ENCODE measurements around the gene ENPEP.

ENPEP gene

DNA sequence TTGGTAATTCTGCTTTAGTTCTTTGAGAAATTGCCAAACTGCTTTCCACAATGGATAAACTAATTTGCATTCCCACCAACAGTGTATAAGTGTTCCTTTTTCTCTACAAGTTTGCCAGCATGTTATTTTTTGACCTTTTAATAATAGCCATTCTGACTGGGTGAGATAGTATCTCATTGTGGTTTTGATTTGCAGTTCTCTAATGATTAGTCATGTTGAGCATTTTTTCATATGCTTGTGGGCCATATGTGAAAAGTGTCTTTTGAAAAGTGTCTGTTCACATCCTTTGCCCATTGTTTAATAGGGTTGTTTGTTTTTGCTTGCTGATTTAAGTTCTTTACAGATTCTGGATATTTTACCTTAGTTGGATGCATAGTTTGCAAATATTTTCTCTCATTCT is 25.9 kb downstream of the ENPEP start:
- no peak overlapping the region for H3K27ac ChIP-seq
- TF ChIP-seq, protein P1, sequence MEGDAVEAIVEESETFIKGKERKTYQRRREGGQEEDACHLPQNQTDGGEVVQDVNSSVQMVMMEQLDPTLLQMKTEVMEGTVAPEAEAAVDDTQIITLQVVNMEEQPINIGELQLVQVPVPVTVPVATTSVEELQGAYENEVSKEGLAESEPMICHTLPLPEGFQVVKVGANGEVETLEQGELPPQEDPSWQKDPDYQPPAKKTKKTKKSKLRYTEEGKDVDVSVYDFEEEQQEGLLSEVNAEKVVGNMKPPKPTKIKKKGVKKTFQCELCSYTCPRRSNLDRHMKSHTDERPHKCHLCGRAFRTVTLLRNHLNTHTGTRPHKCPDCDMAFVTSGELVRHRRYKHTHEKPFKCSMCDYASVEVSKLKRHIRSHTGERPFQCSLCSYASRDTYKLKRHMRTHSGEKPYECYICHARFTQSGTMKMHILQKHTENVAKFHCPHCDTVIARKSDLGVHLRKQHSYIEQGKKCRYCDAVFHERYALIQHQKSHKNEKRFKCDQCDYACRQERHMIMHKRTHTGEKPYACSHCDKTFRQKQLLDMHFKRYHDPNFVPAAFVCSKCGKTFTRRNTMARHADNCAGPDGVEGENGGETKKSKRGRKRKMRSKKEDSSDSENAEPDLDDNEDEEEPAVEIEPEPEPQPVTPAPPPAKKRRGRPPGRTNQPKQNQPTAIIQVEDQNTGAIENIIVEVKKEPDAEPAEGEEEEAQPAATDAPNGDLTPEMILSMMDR (conservative IDR thresholded peaks at IDR 0.05) = no peak

DNA sequence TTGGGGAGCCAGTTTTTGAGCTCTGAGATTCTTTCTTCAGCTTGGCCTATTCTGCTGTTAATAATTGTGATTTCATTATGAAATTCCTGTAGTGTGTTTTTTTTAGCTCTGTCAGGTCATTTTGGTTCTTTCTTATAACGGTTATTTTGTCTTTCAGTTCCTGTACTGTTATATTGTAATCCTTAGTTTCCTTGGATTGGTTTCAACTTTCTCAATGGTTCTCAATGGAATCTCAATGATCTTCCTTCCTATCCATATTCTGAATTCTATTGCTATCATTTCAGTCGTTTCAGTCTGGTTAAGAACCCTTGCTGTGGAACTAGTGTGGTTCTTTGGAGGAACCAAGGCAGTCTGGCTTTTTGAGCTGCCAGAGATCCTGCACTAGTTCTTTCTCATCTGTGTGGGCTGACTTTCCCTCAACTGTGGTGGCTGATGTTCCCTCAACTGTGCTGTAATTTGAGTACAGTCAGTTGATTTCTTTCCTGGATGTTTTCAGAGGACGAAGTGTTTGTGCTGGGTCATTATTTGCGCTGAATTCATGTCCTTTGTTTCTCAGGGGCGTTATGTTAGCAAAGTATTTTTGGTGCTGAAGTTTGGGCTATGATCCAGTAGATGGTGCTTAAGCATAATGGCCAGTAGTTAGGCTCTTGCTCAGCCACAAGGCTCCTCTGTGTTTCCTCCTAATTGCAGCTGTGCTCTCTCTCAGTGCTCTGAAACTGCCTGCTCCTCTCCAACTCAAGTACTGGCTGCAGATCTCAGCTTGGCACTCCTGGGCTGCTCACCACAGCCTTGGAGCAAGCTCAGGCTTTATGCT is 27.5 kb downstream of the ENPEP start:
- TF ChIP-seq, protein P1 (conservative IDR thresholded peaks at IDR 0.05) = no peak
- H3K27ac ChIP-seq = no peak overlapping the region

DNA sequence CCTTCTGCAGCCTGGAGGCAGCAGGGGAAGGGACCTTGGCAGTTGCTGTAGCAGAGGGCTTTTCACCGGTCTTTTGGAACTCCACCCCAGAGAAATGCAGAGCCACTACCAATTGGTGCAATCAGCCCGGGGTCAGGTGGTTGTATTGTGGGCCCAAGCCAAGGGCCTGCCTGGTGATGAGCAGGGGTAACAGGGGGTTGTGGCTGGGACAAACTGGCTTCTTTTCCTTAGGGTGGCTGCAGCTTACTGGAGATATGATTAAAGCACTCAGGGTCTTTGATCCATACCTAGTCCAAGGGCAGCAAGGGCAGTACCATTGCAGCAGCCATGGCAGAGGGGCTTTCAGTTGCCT is 28.1 kb downstream of the ENPEP start:
- TF ChIP-seq, protein P1 (conservative IDR thresholded peaks at IDR 0.05) = no peak
- H3K27ac ChIP-seq = no peak overlapping the region

DNA sequence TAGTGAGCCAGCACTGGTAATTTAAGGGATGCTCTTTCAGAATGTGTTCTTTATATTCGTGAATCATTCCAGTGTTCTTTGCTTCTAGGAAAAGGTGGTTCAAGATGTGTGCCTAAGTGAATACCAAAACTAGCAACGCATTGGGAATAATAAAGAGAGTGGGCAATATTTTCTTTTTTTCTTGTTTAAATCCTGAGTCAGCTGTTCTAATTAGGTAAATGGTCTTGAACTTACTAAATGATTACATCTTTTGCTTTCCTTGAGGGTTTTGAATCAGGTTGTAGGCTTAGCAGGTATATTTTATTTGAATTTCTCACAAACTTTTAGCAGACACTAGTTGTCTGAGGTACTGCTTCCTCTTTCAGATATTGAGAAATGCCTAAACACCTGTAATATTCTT is 29.5 kb downstream of the ENPEP start:
- H3K27ac ChIP-seq = no peak overlapping the region
- TF ChIP-seq, protein P1 (conservative IDR thresholded peaks at IDR 0.05) = no peak

DNA sequence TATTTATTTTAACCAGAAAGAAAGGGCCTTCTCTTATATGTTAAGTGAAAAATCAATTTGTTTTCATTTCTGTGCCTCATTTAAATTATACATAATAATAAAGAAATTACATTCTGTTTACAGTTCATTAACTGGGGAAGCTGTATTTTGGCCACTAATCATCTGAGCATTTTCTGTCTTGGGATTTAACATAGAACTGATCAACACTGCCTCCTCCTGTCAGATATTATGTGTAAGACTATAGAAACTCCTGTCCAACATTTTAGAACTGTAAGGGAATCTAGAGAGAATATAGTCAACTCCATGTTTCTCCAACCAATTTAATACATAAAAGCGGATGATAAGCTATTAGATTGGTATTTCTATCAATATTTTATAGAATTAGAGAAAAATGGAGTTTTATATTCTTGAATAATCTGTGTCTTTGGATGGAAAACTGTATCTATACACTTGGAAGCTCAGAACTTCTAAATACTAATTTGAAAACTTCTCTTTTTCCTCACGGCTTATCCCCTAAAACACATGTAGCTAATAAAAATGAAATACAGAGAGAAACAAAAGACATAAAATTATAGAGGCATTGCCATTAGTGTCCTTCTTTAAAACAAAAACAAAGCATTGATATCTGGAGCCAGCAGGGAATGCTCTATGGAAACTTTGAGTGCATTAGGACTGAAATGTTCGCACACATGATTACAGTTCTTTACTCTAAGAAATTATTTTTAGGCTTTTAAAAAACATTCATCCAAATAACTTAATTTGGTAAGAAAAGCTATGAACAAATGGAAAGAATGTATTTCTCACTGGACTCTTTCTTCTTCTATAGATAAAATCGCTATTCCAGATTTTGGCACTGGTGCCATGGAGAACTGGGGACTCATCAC is 33.1 kb downstream of the ENPEP start:
- H3K27ac ChIP-seq = no peak overlapping the region
- TF ChIP-seq, protein P1 (conservative IDR thresholded peaks at IDR 0.05) = peak; percentile 74

DNA sequence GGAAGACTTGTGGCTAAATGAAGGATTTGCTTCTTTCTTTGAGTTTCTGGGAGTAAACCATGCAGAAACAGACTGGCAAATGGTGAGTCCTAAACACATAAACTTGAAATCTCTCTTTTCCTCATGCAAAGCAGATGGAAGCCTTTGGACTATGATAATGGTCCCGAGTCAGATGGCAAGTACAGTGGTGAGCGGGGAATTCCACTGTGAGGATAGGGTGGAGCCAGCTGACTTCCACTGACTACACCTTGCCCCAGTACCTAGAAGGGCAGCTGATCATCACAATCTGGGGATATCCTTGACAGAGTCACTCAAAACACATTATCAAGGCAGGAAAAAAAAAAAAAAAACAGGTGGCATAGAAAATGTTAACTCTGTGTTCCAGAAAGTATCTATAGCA is 34.3 kb downstream of the ENPEP start:
- TF ChIP-seq, protein P1 (conservative IDR thresholded peaks at IDR 0.05) = no peak
- H3K27ac ChIP-seq = no peak overlapping the region

DNA sequence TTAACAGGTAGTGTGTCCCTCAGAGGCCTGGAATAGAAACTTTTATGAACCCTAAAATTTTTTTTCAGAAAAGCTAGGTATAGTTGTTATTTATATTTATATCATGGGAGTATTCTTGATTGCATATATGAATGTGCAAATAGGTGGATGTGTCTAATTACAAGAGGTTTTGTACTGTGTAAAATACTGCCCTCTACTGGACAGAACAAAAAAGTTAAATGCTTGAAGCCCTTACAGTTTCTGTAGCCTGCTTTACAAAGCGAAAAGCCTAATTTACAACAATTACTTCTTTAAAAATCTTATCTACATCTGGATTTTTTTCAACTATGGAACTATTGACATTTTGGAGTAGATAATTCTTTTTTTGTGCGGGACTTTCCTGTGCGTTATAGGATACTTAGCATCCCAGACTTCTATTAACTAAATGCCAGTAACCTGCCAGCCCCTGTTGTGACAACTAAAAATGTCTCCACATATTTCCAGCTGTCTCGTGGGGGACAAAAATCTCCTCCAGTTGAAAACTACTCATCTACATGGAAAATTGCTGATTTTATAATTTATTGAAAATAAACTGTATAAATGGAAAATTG is 35.1 kb downstream of the ENPEP start:
- TF ChIP-seq, protein P1 (conservative IDR thresholded peaks at IDR 0.05) = peak; percentile 78

More for the DNA sequence above, 35.1 kb downstream of the ENPEP start:
- H3K27ac ChIP-seq = no peak overlapping the region
